Heart right ventricle (tissue), 16 donors: ENCODE measurements around the gene PTMA. TPM values are rescaled to one million over a fixed set of nuclear protein-coding genes. Genes with fewer than 3 reads are reported as not detected.

Experiments used
- ATAC-seq, 8 donors: fragments of 200-7000 bp; cut with Tn5 transposase; one replicate each; pipeline ENCODE4 v1.9.1; 2020; ENCODE audit warnings: mild to moderate bottlenecking in 8 of 8, moderate library complexity in 8 of 8, moderate number of reproducible peaks in 1 of 8
- DNase-seq, 2 donors: peaks; one replicate each; pipeline ENCODE4 v3.0.0-alpha.2; 2020
- H3K27ac ChIP-seq, 10 donors: fragments of 200-600 bp; sonication (generic) in 2 of 10; one replicate each; pipeline versions ENCODE4 v1.5.0 to v1.8.0; 2020 to 2022; ENCODE audit warnings: mild to moderate bottlenecking in 3 of 10
- H3K27me3 ChIP-seq, 7 donors: fragments of 200-600 bp; one replicate each; pipeline ENCODE4 v1.8.0; 2021 to 2022; ENCODE audit warnings: mild to moderate bottlenecking in 2 of 7
- H3K36me3 ChIP-seq, 9 donors: fragments of 200-600 bp; sonication (generic) in 1 of 9; one replicate each; pipeline versions ENCODE4 v1.5.0 to v1.8.0; 2020 to 2022; ENCODE audit warnings: mild to moderate bottlenecking in 2 of 9
- H3K4me1 ChIP-seq, 9 donors: fragments of 200-600 bp; sonication (generic) in 1 of 9; one replicate each; pipeline versions ENCODE4 v1.5.0 to v1.8.0; 2020 to 2022; ENCODE audit warnings: mild to moderate bottlenecking in 4 of 9
- H3K4me3 ChIP-seq, 10 donors: fragments of 200-600 bp; sonication (generic) in 2 of 10; one replicate each; pipeline versions ENCODE4 v1.5.0 to v1.8.0; 2020 to 2022; ENCODE audit warnings: mild to moderate bottlenecking in 7 of 10, moderate library complexity in 2 of 10
- H3K9me3 ChIP-seq, 11 donors: fragments of 200-600 bp in 10 of 11; sonication (generic) in 2 of 11; one replicate each; pipeline versions ENCODE4 v1.5.0 to v1.8.0; 2013 to 2022; ENCODE audit warnings: mild to moderate bottlenecking in 2 of 11, control low read depth in 1 of 11, moderate library complexity in 1 of 11
- WGBS, 2 donors: extraction: QIAGEN DNeasy Blood & Tissue Kit; methylation state at CpG; one replicate each; pipeline ENCODE4 v1.1.7; 2013; ENCODE audit warnings: inconsistent platforms in 1 of 2; 5-methylcytosine and 5-hydroxymethylcytosine counted together
- intact Hi-C, 10 donors: fragments of 100-400 bp; cut with DNase I; formaldehyde crosslinking; loops; one replicate each; pipeline versions ENCODE4 v1.11.1 to v1.14.2; 2022
- polyA plus RNA-seq, 2 donors: library from polyadenylated mRNA; stranded (reverse); fragments of 200-250 nt; gene quantifications; one replicate each; pipeline ENCODE4 v1.2.3, GENCODE V29; 2013
- total RNA-seq, 10 donors: library from RNA; stranded (reverse); fragmentation: NEBNext Ultra II Directional in 3 of 10; extraction: Animal tissue kit (Norgen Biotek cat#: 25700) in 3 of 10; gene quantifications; one replicate each; pipeline versions ENCODE4 v1.2.1 to v1.2.4, GENCODE V29; 2021 to 2023
- TF ChIP-seq, protein P1 (sequence below), 9 donors: fragments of 200-600 bp; sonication (generic) in 2 of 9; IDR thresholded peaks; one replicate each; pipeline versions ENCODE4 v1.5.0 to v1.8.0; 2021 to 2022; ENCODE audit warnings: antibody characterized with exemption in 9 of 9, mild to moderate bottlenecking in 5 of 9, moderate library complexity in 1 of 9
- donor health status: Arrhythmogenic right ventricular cardiomyopathy.
- donor health status: ischemic (EF 13 %, LVEDD 7.1; RV severe dilation, severe dysfunction).
- donor health status: healthy with polysubstance abuse.
- donor health status: DM: no; HTN: yes; CAD: no.
- donor health status: DM: no; HTN: no; CAD: no.
- donor health status: ischemic (EF 25% LVEDD 6.9; RV normal size, moderate dysfunction).
- donor health status: ischemic (EF 25% LVEDD 5.7; RV mildly dilated, moderate dysfunction).
- donor health status: healthy.
- donor health status: DM: yes; HTN: yes; CAD: no.
- donor health status: Ischemic cardiomyopathy.
- donor health status: ischemic (EF 35%, LVEDD 5.7; RV mildly dilated, moderate dysfunction).
- donor health status: nonischemic (EF 11% LVEDD 7.7; RV severe dilation, severe dysfunction).
- donor health status: DM: yes; HTN: yes; CAD: no.
- donor health status: PGD.
- donor health status: ischemic (EF 29% LVEDD 5.4; RV normal size, mild dysfunction).
- donor health status: nonischemic (EF 23%, LVEDD 6.1; RV moderate dilation, normal function).

PTMA gene
- total and polyA plus RNA-seq, 12 donors = 133 to 626 (median 181) TPM

DNA sequence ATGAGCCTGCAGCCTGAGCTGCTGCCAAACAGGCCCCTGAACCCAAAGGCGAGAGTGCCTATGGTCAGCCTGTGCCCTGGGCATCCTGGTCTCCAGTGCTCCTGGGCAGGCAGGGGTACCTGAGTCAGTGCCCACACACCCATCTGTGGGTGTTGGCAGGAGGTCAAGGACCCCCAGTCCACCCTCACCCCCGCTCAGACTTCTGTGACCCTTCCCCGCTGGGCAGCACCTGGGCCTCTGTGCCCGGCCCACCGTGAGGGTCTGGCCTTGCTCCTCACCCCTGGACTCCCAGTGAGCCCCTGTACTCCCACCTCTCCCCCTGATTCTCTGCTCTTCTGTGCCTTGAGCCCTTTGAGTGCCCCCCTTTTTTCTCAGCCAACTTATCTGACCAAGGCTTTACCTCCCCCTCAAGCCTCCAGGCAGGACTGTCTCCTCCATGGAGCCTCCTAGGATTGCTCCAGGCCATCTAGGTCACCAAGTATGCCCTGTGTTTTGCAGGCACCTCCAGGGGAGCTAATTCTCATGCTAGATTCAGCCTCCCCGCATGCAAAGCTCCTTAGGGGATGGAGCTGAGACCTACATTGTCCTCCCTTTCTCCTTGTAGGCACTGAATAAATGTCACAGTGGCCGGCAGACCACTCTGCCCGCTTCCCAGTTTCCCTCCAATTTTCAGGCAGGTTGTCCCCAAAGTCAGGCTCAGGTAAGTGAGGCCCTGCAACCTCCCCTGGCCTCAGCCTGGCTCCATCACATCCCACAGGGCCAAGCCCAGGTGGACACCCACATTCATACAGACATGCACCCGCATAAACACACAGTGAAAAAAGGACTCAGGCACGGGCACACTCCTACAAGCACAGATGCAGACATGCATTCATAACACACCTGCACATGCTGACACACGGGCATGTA, 21.9 kb upstream of the PTMA start:
- 88 to 95% methylated on average over 11 of the region's 11 CpGs for WGBS, 2 donors
- Histone ChIP-seq H3K4me1 (peaks cover 0 to 33% (median 12%) of the 10 kb centered on the region in 9 donors), H3K9me3 (no peaks in the 10 kb centered on the region), H3K36me3 (no peaks in the 10 kb centered on the region), H3K27me3 (no peaks in the 10 kb centered on the region), H3K27ac (no peak overlapping the region), H3K4me3 (no peak overlapping the region)
- no peak for ATAC-seq
- no peak for DNase-seq
- TF ChIP-seq, protein P1, sequence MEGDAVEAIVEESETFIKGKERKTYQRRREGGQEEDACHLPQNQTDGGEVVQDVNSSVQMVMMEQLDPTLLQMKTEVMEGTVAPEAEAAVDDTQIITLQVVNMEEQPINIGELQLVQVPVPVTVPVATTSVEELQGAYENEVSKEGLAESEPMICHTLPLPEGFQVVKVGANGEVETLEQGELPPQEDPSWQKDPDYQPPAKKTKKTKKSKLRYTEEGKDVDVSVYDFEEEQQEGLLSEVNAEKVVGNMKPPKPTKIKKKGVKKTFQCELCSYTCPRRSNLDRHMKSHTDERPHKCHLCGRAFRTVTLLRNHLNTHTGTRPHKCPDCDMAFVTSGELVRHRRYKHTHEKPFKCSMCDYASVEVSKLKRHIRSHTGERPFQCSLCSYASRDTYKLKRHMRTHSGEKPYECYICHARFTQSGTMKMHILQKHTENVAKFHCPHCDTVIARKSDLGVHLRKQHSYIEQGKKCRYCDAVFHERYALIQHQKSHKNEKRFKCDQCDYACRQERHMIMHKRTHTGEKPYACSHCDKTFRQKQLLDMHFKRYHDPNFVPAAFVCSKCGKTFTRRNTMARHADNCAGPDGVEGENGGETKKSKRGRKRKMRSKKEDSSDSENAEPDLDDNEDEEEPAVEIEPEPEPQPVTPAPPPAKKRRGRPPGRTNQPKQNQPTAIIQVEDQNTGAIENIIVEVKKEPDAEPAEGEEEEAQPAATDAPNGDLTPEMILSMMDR (IDR thresholded peaks at IDR 0.05) = no peak
- intact Hi-C loops = no loop called here

DNA sequence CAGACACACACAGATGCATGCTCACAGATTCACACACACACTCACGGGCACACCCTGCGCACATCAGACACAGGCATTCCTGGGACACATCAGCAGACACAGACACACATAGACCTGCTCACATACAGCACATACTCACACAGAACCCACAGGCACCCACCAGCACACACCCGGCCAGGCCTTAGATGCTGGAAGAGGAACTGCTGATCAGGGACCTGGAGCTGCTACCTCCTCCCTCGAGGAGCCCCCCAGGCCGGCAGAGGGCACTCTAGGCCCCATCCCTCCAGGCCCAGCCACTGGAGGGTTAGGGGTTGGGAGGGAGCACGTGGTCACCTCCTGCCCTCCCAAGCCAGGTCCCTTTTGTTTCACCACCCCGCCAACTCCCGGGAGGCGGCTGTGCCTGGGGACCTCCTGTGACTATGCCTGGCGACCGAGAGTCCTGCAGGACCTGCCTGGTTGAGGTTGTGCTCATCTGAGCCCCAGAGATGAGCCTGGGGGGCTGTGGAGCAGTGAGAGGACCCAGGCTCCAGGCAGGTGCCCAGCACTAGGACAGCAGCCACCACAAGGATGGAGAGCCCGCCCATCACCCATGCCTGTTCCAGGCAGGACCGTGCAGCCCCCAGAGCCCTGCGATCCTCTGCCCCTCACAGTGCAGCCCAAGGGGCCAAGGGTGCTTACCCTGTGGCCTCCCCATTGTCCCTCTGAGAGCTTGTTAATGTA, 21.0 kb upstream of the PTMA start:
- WGBS, 2 donors = 33 to 43% methylated on average over 14 of the region's 14 CpGs
- intact Hi-C loops = no loop called here
- DNase-seq (peak; percentile 60 to 74), ATAC-seq (peak; percentile 54 to 79 (median 70))
- Histone ChIP-seq H3K27me3 (no peaks in the 10 kb centered on the region), H3K36me3 (no peaks in the 10 kb centered on the region), H3K9me3 (no peaks in the 10 kb centered on the region), H3K27ac (no peak overlapping the region), H3K4me1 (peaks cover 0 to 25% (median 6%) of the 10 kb centered on the region in 9 donors), H3K4me3 (no peak overlapping the region)
- TF ChIP-seq, protein P1 (IDR thresholded peaks at IDR 0.05) = peak; percentile 49 to 76 (median 63)

DNA sequence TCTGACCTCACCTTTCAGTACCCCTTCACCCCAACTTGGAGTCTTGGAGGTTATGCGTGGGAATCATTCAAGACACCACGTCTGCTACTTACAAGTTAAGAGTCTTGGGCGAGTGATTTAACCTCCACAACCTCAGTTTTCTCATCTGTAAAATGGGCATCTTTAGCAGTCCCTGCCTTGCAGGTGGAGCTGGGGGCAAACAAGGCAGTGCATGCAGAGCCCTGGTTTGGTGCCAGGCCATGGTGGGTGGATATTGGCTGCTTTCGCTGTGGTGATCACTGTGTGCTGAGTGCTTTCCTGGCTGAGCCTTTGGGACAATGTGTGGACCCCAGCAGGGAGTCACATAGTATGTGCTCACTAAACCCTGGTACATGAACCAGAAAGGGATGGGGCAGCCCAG, 20.4 kb upstream of the PTMA start:
- 91 to 95% methylated on average over 4 of the region's 4 CpGs for WGBS, 2 donors
- Histone ChIP-seq H3K27ac (no peak overlapping the region), H3K36me3 (no peaks in the 10 kb centered on the region), H3K9me3 (no peaks in the 10 kb centered on the region), H3K4me3 (no peak overlapping the region), H3K27me3 (no peaks in the 10 kb centered on the region), H3K4me1 (peaks cover 0 to 23% (median 6%) of the 10 kb centered on the region in 9 donors)
- no peak for DNase-seq
- TF ChIP-seq, protein P1 (IDR thresholded peaks at IDR 0.05) = no peak
- no peak for ATAC-seq
- intact Hi-C loops = no loop called here

DNA sequence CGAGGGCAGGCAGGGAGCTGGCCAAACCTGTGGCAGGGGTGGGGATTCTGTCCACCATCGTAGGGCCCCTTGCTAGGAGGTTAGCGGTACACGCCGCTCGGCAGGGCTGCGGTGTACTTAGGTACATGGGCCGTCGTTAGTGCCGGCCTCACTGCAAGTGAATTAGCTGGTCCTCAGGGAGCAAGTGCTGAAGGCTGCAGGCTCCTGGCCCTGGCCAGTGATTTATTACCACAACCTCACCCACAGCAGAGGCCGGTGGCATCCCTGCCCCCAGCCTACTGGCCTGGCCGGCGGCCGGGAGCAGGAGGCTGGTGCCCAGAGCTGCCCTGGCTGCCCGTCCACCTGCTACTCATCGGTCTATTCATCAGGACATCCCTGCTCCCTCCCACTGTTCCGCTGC, 19.6 kb upstream of the PTMA start:
- TF ChIP-seq, protein P1 (IDR thresholded peaks at IDR 0.05) = no peak
- Histone ChIP-seq H3K27ac (no peak overlapping the region), H3K4me1 (peaks cover 0 to 23% (median 6%) of the 10 kb centered on the region in 9 donors), H3K4me3 (no peak overlapping the region), H3K27me3 (no peaks in the 10 kb centered on the region), H3K9me3 (no peaks in the 10 kb centered on the region), H3K36me3 (no peaks in the 10 kb centered on the region)
- DNase-seq = no peak
- intact Hi-C loops = no loop called here
- no peak for ATAC-seq
- WGBS, 2 donors = 75 to 81% methylated on average over 17 of the region's 17 CpGs
